Placental pericyte (primary cell): ENCODE measurements around the gene CEP43. TPM values are rescaled to one million over a fixed set of nuclear protein-coding genes. Genes with fewer than 3 reads are reported as not detected.

Experiments used
- small RNA-seq: library from RNA; depleted of rRNA; stranded (forward); fragments of <200 nt; gene quantifications from one replicate; pipeline ENCODE3, GENCODE V24; 2012; ENCODE audit warnings: low replicate concordance
- total RNA-seq: library from RNA; depleted of rRNA; stranded (reverse); fragments of >200 nt; gene quantifications from 2 replicates; pipeline ENCODE4 v1.2.3, GENCODE V29; 2012

CEP43 gene, protein sequence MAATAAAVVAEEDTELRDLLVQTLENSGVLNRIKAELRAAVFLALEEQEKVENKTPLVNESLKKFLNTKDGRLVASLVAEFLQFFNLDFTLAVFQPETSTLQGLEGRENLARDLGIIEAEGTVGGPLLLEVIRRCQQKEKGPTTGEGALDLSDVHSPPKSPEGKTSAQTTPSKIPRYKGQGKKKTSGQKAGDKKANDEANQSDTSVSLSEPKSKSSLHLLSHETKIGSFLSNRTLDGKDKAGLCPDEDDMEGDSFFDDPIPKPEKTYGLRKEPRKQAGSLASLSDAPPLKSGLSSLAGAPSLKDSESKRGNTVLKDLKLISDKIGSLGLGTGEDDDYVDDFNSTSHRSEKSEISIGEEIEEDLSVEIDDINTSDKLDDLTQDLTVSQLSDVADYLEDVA
- 17.9 and 32.1 TPM in 2 replicates for total RNA-seq

DNA sequence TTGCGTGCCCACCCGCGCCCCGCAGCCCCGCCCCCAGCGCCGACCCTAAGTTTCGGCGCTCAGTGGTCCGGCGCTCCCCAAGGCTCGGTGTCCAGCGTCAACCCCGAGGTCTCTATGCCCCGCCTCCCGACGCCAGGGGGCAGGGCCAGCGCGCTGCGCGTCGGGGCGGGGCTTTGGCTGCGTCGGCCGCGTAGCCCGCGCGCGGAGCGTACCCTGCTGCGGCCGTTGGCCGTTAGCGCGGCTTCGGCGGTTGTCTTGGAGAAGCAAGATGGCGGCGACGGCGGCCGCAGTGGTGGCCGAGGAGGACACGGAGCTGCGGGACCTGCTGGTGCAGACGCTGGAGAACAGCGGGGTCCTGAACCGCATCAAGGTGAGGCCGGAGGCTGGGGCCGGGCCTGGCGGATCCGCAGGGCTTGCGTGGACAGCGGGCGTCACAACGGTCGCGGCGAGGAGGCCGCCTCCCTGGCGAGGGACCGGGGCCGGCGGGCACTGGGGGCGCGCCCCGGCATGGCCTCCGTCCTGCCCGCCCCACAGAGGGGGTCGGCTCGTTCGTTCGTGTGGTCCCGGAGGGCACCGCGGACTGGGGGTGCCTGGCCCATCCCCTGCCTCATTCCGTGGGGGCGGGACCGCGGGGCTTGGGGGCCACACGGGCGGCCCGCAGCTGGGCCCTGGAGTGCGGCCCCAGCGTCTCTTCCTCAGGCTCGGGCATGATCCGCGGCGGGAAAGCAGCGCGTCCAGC is at the start of gene CEP43:
Gene CEP43, plus strand, starts transcription at position 253 of the 739 bp plus-strand sequence. Its CDS starts 16 bp downstream, at position 269.

DNA sequence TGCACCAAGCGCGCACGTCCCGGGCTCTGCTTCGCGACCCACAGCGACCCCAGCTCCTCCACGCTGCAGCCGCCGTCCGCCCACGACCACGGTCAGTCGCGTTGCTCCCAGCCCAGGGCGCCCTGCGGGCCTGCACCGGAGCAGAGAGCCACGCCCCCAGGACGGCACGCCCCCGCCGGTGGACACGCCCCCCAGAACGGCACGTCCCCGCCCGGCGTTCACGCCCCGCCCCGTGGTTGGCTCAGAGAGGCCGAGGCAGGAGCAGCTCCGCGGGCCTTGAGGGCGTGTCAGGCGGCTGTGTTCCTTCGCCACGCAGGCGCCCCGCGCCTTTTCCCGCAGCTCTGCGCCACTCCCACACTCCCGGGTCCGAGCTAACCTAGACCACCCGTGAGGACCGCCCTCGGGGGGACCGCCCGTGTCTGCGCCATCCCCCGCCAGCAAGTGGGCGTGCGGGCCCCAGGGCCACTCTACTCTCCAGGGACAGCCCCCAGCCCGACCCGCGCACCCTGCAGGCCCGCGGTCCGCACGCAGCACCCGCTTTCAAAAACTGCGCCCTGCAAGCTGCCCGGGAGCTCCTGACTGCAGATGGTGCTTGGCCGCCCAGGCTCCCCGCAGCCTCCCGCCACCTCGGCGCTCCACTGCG is 42.6 kb upstream of the CEP43 start, which contains the start of gene RNASET2:
Gene RNASET2, minus strand, starts transcription at position 107 of the 643 bp plus-strand sequence. CDS start 368 bp downstream, outside the sequence.

Small RNAs within 50 kb of the gene (small RNA-seq; reads per million reads assigned to genes)
- not detected for gene MIR3939

Other genes with a start within 250 kb of the CEP43 start
- gene RNASET2, start 42.8 kb upstream of the CEP43 start, total RNA-seq: 13.9 and 28.9 TPM in 2 replicates
- gene CCR6, start 123.7 kb downstream of the CEP43 start, total RNA-seq: not detected in 2 replicates
- gene GPR31, start 158.6 kb downstream of the CEP43 start, total RNA-seq: not detected in 2 replicates